BLaER1 treated with 17β-estradiol and CSF1 and Interleukin-3, amounts not matched to agents 10 nM and 100 nM (cell line): ENCODE results near the gene DAB1.

Experiments
- H3K27ac ChIP-seq, 11 experiments: shearing (Covaris generic); formaldehyde crosslinking; 2 replicates each; pipeline ENCODE4 v1.8.1; 2022
- H3K27me3 ChIP-seq, 11 experiments: shearing (Covaris generic); formaldehyde crosslinking; 2 replicates each; pipeline ENCODE4 v1.8.1; 2022
- H3K36me3 ChIP-seq, 11 experiments: shearing (Covaris generic); formaldehyde crosslinking; 2 replicates each; pipeline ENCODE4 v1.8.1; 2022
- H3K4me1 ChIP-seq, 10 experiments: shearing (Covaris generic); formaldehyde crosslinking; 2 replicates each; pipeline ENCODE4 v1.8.1; 2022
- H3K4me2 ChIP-seq, 11 experiments: shearing (Covaris generic); formaldehyde crosslinking; 2 replicates each; pipeline ENCODE4 v1.8.1; 2022
- H3K4me3 ChIP-seq, 10 experiments: shearing (Covaris generic); formaldehyde crosslinking; 2 replicates each; pipeline ENCODE4 v1.8.1; 2022
- H3K9ac ChIP-seq, 11 experiments: shearing (Covaris generic); formaldehyde crosslinking; 2 replicates each; pipeline ENCODE4 v1.8.1; 2022
- H3K9me3 ChIP-seq, 11 experiments: shearing (Covaris generic); formaldehyde crosslinking; replicated peaks in 1 of 11; 2 replicates each; pipeline ENCODE4 v1.8.1; 2022
- H4K20me1 ChIP-seq, 11 experiments: shearing (Covaris generic); formaldehyde crosslinking; 2 replicates each; pipeline ENCODE4 v1.8.1; 2022
- Cebpa-rat ChIP-seq, 11 experiments: shearing (Covaris generic); IDR thresholded peaks; 2 replicates each; pipeline ENCODE4 v1.8.1; 2022

Gene DAB1

GRCh38 chr1:57040811-57041210 is 383.0 kb downstream of the DAB1 start:
- no peaks in the 10 kb centered on the region for H3K27me3 ChIP-seq
- H4K20me1 ChIP-seq: no peaks in the 10 kb centered on the region
- H3K9me3 ChIP-seq: peaks cover 0 to 24% (median 12%) of the 10 kb centered on the region in 11 experiments; a peak in 12 of 22 replicates
- peak overlapping the region in 1 of 11 experiments; percentile 49; a peak in 1 of 22 replicates for H3K4me2 ChIP-seq
- no peak for TF ChIP-seq Cebpa-rat (IDR thresholded peaks at IDR 0.05)
- H3K4me1 ChIP-seq: peaks cover 0 to 48% (median 17%) of the 10 kb centered on the region in 10 experiments; a peak in 14 of 20 replicates
- H3K27ac ChIP-seq: peak overlapping the region in 2 of 11 experiments; percentile 3 to 15; a peak in 1 of 22 replicates
- no peak overlapping the region for H3K9ac ChIP-seq
- H3K36me3 ChIP-seq: peaks cover 0 to 13% (median 0%) of the 10 kb centered on the region in 11 experiments; a peak in 5 of 22 replicates
- H3K4me3 ChIP-seq: no peak overlapping the region

DNA sequence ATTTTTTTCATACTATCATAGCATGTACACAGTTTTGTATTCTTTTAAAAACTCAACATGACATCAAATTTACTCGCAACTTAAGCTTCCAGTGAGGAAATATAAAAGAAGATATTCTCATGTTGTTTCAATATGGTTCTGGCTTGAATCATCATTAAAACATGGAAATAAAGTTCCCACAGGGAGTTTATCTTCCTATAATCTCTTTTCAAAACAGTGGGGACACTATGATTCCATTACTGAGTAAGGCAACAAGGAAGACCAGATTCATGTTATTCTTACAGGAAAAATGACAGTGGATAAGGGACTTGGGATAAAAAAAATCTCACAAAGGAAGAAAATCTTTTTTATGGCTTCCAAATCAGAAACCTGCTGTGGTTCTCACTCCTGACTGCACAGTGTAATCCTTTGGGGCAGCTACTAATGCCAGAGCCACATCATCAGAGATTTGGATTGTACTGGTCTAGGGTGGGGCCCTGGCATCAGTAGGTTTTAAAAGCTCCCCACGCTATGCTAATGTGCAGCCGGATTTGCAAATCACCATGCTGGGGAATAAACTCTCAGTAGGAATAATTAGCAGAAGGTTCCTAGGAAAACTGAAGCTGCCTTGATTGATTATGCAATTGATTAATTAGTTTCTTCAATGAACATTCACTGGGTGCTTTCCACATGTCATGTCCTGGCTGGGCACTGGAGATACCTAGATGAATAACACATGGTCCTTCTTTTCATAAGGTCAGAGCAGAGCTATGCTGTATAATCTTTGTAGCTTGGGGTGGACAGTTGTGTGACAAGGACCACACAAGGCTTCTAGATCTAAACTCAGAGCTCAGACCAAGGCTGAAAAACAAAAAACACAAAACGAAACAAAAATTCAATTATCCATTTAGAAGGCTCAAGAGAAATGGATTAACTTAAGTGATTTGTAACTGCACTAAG is 386.9 kb downstream of the DAB1 start:
- H3K9ac ChIP-seq: no peak overlapping the region
- H3K4me3 ChIP-seq: no peak overlapping the region
- peak overlapping the region in 5 of 11 experiments; percentile 20 to 41 (median 32); a peak in 9 of 22 replicates for H3K4me2 ChIP-seq
- no peak overlapping the region for H3K27ac ChIP-seq
- peaks cover 0 to 13% (median 0%) of the 10 kb centered on the region in 11 experiments; a peak in 5 of 22 replicates for H3K36me3 ChIP-seq
- H3K9me3 ChIP-seq: peaks cover 0 to 36% (median 13%) of the 10 kb centered on the region in 11 experiments; a peak in 12 of 22 replicates
- no peaks in the 10 kb centered on the region for H4K20me1 ChIP-seq
- H3K27me3 ChIP-seq: no peaks in the 10 kb centered on the region
- peaks cover 0 to 80% (median 42%) of the 10 kb centered on the region in 10 experiments; a peak in 15 of 20 replicates for H3K4me1 ChIP-seq
- no peak for TF ChIP-seq Cebpa-rat (IDR thresholded peaks at IDR 0.05)

DNA sequence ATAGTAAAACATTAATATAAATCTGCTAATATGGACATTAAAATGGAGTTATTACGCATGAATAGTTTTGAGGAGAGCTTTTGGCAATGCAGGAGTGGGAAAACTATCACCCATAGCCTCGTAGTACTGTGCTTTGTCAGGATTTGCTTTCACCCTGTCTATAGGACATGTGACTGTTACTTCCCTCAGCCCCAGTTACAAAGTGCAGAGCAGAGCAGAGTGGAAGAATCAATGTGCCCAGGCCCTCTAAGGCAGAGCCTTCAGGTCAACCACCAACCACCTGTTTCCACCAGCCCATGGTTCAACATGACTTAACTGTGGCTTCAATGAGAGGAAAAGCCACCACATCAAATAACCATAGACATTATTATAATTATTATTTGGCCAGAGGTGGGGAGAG is 389.1 kb downstream of the DAB1 start:
- peaks cover 0 to 86% (median 39%) of the 10 kb centered on the region in 10 experiments; a peak in 15 of 20 replicates for H3K4me1 ChIP-seq
- H3K36me3 ChIP-seq: peaks cover 0 to 19% (median 3%) of the 10 kb centered on the region in 11 experiments; a peak in 5 of 22 replicates
- TF ChIP-seq Cebpa-rat (IDR thresholded peaks at IDR 0.05): no peak
- H3K27me3 ChIP-seq: no peaks in the 10 kb centered on the region
- no peak overlapping the region for H3K9ac ChIP-seq
- H3K4me3 ChIP-seq: no peak overlapping the region
- H4K20me1 ChIP-seq: no peaks in the 10 kb centered on the region
- peaks cover 8 to 38% (median 22%) of the 10 kb centered on the region in 11 experiments for H3K9me3 ChIP-seq
- peak overlapping the region in 6 of 11 experiments; percentile 26 to 76 (median 70); a peak in 10 of 22 replicates for H3K4me2 ChIP-seq
- peak overlapping the region in 1 of 11 experiments; percentile 56; a peak in 1 of 22 replicates for H3K27ac ChIP-seq

- Histone ChIP-seq H3K36me3 (peaks cover 0 to 30% (median 9%) of the 10 kb centered on the region in 11 experiments; a peak in 12 of 22 replicates), H3K9ac (peak overlapping the region in 2 of 11 experiments; percentile 17 to 19; a peak in 1 of 22 replicates), H3K27ac (peak overlapping the region in 2 of 11 experiments; percentile 46 to 56; a peak in 2 of 22 replicates), H3K4me1 (peaks cover 0 to 77% (median 39%) of the 10 kb centered on the region in 10 experiments; a peak in 15 of 20 replicates), H3K9me3 (peaks cover 21 to 51% (median 35%) of the 10 kb centered on the region in 11 experiments), H3K4me3 (no peak overlapping the region), H4K20me1 (no peaks in the 10 kb centered on the region), H3K4me2 (peak overlapping the region in 9 of 11 experiments; percentile 26 to 76 (median 62); a peak in 17 of 22 replicates), H3K27me3 (no peaks in the 10 kb centered on the region)
- TF ChIP-seq Cebpa-rat (IDR thresholded peaks at IDR 0.05): no peak
These were observed 390.4 kb downstream of the DAB1 start for GRCh38 chr1:57033222-57034001.

GRCh38 chr1:57026624-57027354 is 397.1 kb downstream of the DAB1 start:
- peaks cover 29 to 56% (median 50%) of the 10 kb centered on the region in 11 experiments for H3K9me3 ChIP-seq
- H3K27me3 ChIP-seq: no peaks in the 10 kb centered on the region
- H3K4me2 ChIP-seq: peak overlapping the region in 6 of 11 experiments; percentile 63 to 86 (median 80); a peak in 10 of 22 replicates
- no peak overlapping the region; a peak in 1 of 20 replicates for H3K4me3 ChIP-seq
- TF ChIP-seq Cebpa-rat (IDR thresholded peaks at IDR 0.05): no peak
- peaks cover 0 to 36% (median 11%) of the 10 kb centered on the region in 11 experiments; a peak in 13 of 22 replicates for H3K36me3 ChIP-seq
- peaks cover 0 to 78% (median 52%) of the 10 kb centered on the region in 10 experiments; a peak in 17 of 20 replicates for H3K4me1 ChIP-seq
- H3K27ac ChIP-seq: no peak overlapping the region
- H4K20me1 ChIP-seq: no peaks in the 10 kb centered on the region
- no peak overlapping the region for H3K9ac ChIP-seq

DNA sequence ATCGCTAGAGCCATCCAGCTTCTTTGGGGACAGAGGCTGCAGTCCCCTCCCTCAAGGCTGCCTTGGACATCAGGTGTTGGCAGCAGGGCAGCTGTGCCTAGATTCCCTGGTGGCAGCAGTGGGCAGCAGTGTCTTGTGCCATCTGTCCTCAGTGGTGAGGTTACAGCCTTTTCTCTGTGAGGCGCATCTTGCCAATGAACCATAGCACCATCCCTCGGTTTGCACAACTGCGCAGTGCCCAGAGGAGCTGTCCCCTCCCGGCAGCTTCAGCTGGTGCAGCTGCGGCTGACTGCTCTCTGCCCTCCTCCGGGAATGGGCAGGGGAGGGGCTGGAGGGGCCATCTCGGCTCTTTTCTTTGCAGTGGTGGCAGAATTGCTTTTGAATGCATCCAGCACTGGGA is 399.0 kb downstream of the DAB1 start:
- Histone ChIP-seq H3K27me3 (no peaks in the 10 kb centered on the region), H4K20me1 (no peaks in the 10 kb centered on the region), H3K4me3 (peak overlapping the region in 1 of 10 experiments; percentile 4; a peak in 1 of 20 replicates), H3K36me3 (peaks cover 0 to 37% (median 10%) of the 10 kb centered on the region in 11 experiments; a peak in 13 of 22 replicates), H3K4me2 (peak overlapping the region; percentile 15 to 86 (median 68)), H3K9me3 (peaks cover 23 to 47% (median 42%) of the 10 kb centered on the region in 11 experiments), H3K9ac (peak overlapping the region in 3 of 11 experiments; percentile 52 to 66 (median 63); a peak in 6 of 22 replicates), H3K27ac (peak overlapping the region in 6 of 11 experiments; percentile 2 to 71 (median 46); a peak in 8 of 22 replicates), H3K4me1 (peaks cover 0 to 65% (median 47%) of the 10 kb centered on the region in 10 experiments; a peak in 17 of 20 replicates)
- peak in 3 of 11 experiments; percentile 26 to 56 (median 41); a peak in 5 of 22 replicates for TF ChIP-seq Cebpa-rat (IDR thresholded peaks at IDR 0.05)

DNA sequence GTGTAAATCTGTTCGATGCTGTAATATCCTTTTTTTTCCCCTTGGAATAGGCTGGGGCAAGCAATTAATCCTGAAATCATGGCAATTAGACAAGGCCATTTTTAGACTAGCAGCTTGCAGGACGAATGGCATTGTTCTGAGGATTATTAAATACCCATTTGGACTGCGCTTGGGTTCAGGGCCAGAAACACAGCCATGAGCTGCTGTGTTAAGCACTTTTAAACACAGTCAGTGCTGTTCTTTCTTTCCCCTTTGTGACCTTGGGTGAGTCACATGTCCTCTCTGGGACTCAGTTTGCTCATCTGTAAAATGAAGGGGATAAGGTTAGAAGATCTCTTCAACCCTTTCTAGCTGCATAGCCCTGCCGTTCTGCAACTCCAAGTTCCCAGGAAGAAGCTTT is 399.4 kb downstream of the DAB1 start:
- no peak for TF ChIP-seq Cebpa-rat (IDR thresholded peaks at IDR 0.05)
- peak overlapping the region in 2 of 11 experiments; percentile 63 to 66; a peak in 2 of 22 replicates for H3K9ac ChIP-seq
- H3K27ac ChIP-seq: peak overlapping the region in 4 of 11 experiments; percentile 13 to 65 (median 41); a peak in 5 of 22 replicates
- H3K4me3 ChIP-seq: 0 out of 20 replicates have a peak overlapping the region, but pooled peaks of 1 of the 10 experiments have one; percentile 4
- peak overlapping the region; percentile 15 to 86 (median 68); a peak in 20 of 22 replicates for H3K4me2 ChIP-seq
- H3K36me3 ChIP-seq: peaks cover 0 to 33% (median 10%) of the 10 kb centered on the region in 11 experiments; a peak in 13 of 22 replicates
- no peaks in the 10 kb centered on the region for H3K27me3 ChIP-seq
- H4K20me1 ChIP-seq: no peaks in the 10 kb centered on the region
- H3K4me1 ChIP-seq: peaks cover 0 to 65% (median 47%) of the 10 kb centered on the region in 10 experiments; a peak in 17 of 20 replicates
- peaks cover 18 to 42% (median 38%) of the 10 kb centered on the region in 11 experiments for H3K9me3 ChIP-seq
